SK-N-SH (cell line): ENCODE data around the gene CFAP74. TPM values are rescaled to one million over a fixed set of nuclear protein-coding genes. Genes with fewer than 3 reads are reported as not detected.

Experiments used
- CTCF ChIA-PET: fragments of 300-600, 350-600 bp; formaldehyde crosslinking; extraction: SDS; loops from one replicate; lab custom pipeline; 2021; lab: Yijun Ruan, JAX
- POLR2A ChIA-PET: fragments of 350-600 bp; sonication (Branson Sonifier 250); formaldehyde crosslinking; extraction: SDS; loops from one replicate; lab custom pipeline; 2020; ENCODE audit warnings: antibody characterized with exemption, inconsistent platforms; lab: Yijun Ruan, JAX
- DNase-seq: peaks from one replicate; pipeline ENCODE4 v3.0.0; 2012
- H2AFZ ChIP-seq: fragments of 200-600 bp; sonication (generic); 2 replicates; pipeline ENCODE4 v1.8.1; 2016; ENCODE audit warnings: antibody characterized with exemption, mild to moderate bottlenecking, low read depth
- H3F3A ChIP-seq: fragments of 200-600 bp; sonication (generic); replicated peaks from 2 replicates; pipeline ENCODE3; 2016; ENCODE audit warnings: antibody characterized with exemption, mild to moderate bottlenecking; ENCODE audit not compliant: insufficient read depth
- H3K27ac ChIP-seq, 2 experiments: fragments of 200-500 bp in 1 of 2; fragments of 200-600 bp in 1 of 2; sonication (Bioruptor generic) in 1 of 2; sonication (generic), shearing (Covaris generic) in 1 of 2; 2 replicates each; pipeline versions ENCODE4 v1.5.1 to v1.6.1; 2014 to 2016; ENCODE audit warnings: low read depth in 2 of 2, inconsistent platforms in 1 of 2, low read length in 1 of 2, mild to moderate bottlenecking in 1 of 2, mixed read lengths in 1 of 2
- H3K27me3 ChIP-seq: fragments of 200-600 bp; sonication (generic), shearing (Covaris generic); 2 replicates; pipeline ENCODE4 v1.6.1; 2016; ENCODE audit warnings: mixed run types; ENCODE audit not compliant: insufficient read depth
- H3K36me3 ChIP-seq, 2 experiments: fragments of 200-500 bp in 1 of 2; fragments of 200-600 bp in 1 of 2; sonication (Bioruptor generic) in 1 of 2; sonication (generic) in 1 of 2; replicated peaks in 1 of 2; 2 replicates each; pipeline versions ENCODE3 to v1.5.1; 2014 to 2016; ENCODE audit warnings: low read length in 1 of 2, mild to moderate bottlenecking in 1 of 2; ENCODE audit not compliant: insufficient read depth in 2 of 2, control insufficient read depth in 1 of 2
- H3K4me1 ChIP-seq, 2 experiments: fragments of 200-500 bp in 1 of 2; fragments of 200-600 bp in 1 of 2; sonication (Bioruptor generic) in 1 of 2; sonication (generic), shearing (Covaris generic) in 1 of 2; 2 replicates each; pipeline versions ENCODE4 v1.5.1 to v1.6.1; 2014 to 2016; ENCODE audit warnings: low read depth in 1 of 2, low read length in 1 of 2, mixed run types in 1 of 2; ENCODE audit not compliant: insufficient read depth in 2 of 2, control insufficient read depth in 1 of 2
- H3K4me2 ChIP-seq: fragments of 200-600 bp; sonication (generic), shearing (Covaris generic); 2 replicates; pipeline ENCODE4 v1.6.1; 2017; ENCODE audit warnings: mixed run types
- H3K4me3 ChIP-seq, 2 experiments: fragments of 200-500 bp in 1 of 2; fragments of 200-600 bp in 1 of 2; sonication (Bioruptor generic) in 1 of 2; sonication (generic), shearing (Covaris generic) in 1 of 2; 2 replicates each; pipeline versions ENCODE4 v1.5.1 to v1.8.1; 2014 to 2016; ENCODE audit warnings: low read depth in 2 of 2, inconsistent platforms in 1 of 2, low read length in 1 of 2, mild to moderate bottlenecking in 1 of 2, mixed read lengths in 1 of 2, moderate library complexity in 1 of 2
- H3K79me2 ChIP-seq: fragments of 200-600 bp; sonication (generic); 2 replicates; pipeline ENCODE4 v1.8.1; 2017; ENCODE audit warnings: mild to moderate bottlenecking; ENCODE audit not compliant: insufficient read depth
- H3K9ac ChIP-seq: fragments of 200-600 bp; sonication (generic); 2 replicates; pipeline ENCODE4 v1.6.1; 2017; ENCODE audit warnings: mixed run types
- H3K9me2 ChIP-seq: fragments of 200-600 bp; sonication (generic); 2 replicates; pipeline ENCODE4 v1.6.1; 2017; ENCODE audit warnings: mixed run types
- H3K9me3 ChIP-seq: fragments of 200-600 bp; sonication (generic); 2 replicates; pipeline ENCODE4 v1.6.1; 2017; ENCODE audit warnings: mixed run types, mild to moderate bottlenecking, moderate library complexity
- H4K20me1 ChIP-seq: fragments of 200-600 bp; sonication (generic); 2 replicates; pipeline ENCODE4 v1.6.1; 2017; ENCODE audit warnings: mild to moderate bottlenecking, mixed run types; ENCODE audit not compliant: insufficient read depth
- MAX ChIP-seq: IDR thresholded peaks from 2 replicates; pipeline ENCODE4 v1.4.0; 2012; ENCODE audit warnings: low read depth
- NFIC ChIP-seq: IDR thresholded peaks from 2 replicates; pipeline ENCODE4 v1.4.0; 2012; ENCODE audit warnings: borderline replicate concordance
- RAD21 ChIP-seq: IDR thresholded peaks from 2 replicates; pipeline ENCODE4 v1.6.1; 2012; ENCODE audit warnings: mild to moderate bottlenecking, low read length
- RCOR1 ChIP-seq: fragments of 150-350 bp; IDR thresholded peaks from 2 replicates; pipeline ENCODE4 v1.6.1; 2017; ENCODE audit warnings: antibody characterized with exemption, low read length
- REST ChIP-seq: IDR thresholded peaks from 2 replicates; pipeline ENCODE4 v1.6.1; 2012; ENCODE audit warnings: mild to moderate bottlenecking, low read depth, low read length, moderate library complexity
- RFX5 ChIP-seq: IDR thresholded peaks from 2 replicates; pipeline ENCODE4 v1.6.1; 2012; ENCODE audit warnings: mild to moderate bottlenecking, improper control_type of control experiment, low read length
- SMC3 ChIP-seq: IDR thresholded peaks from 2 replicates; pipeline ENCODE4 v1.6.1; 2012; ENCODE audit warnings: low read depth, low read length, improper control_type of control experiment
- WGBS: methylation state at CpG from one replicate; pipeline ENCODE4 v1.1.6; 2017; ENCODE audit warnings: low lambda C conversion rate; 5-methylcytosine and 5-hydroxymethylcytosine counted together
- polyA plus RNA-seq, 3 experiments: library from polyadenylated mRNA; depleted of rRNA; stranded (reverse); fragments of >200 nt; gene quantifications; 2 replicates each; pipeline ENCODE4 v1.2.3, GENCODE V29; 2012
- TF ChIP-seq, protein P1 (sequence below): fragments of 200-600 bp; sonication (generic); IDR thresholded peaks from 2 replicates; pipeline ENCODE4 v1.6.1; 2017; ENCODE audit warnings: antibody characterized with exemption, mild to moderate bottlenecking, moderate library complexity
- TF ChIP-seq, protein P2 (sequence below): IDR thresholded peaks from 2 replicates; pipeline ENCODE4; 2012

CFAP74 gene
- polyA plus RNA-seq, 1 of the 3 experiments (the other 2 are of a cell fraction): not detected

GRCh38 chr1:1881727-1882126, 121.9 kb downstream of the CFAP74 start:
- Histone ChIP-seq H3K79me2 (peaks cover 100% of the 10 kb centered on the region), H3K4me2 (no peak overlapping the region), H3K36me3 (peaks cover 3 to 10% of the 10 kb centered on the region in 2 experiments), H3K9ac (no peak overlapping the region), H3K9me2 (no peaks in the 10 kb centered on the region), H2AFZ (no peak overlapping the region), H3K27me3 (no peaks in the 10 kb centered on the region), H4K20me1 (peaks cover 100% of the 10 kb centered on the region), H3K27ac (no peak overlapping the region), H3K4me1 (peaks cover 0 to 18% of the 10 kb centered on the region in 2 experiments; a peak in 2 of 4 replicates), H3F3A (peaks cover 10% of the 10 kb centered on the region), H3K9me3 (no peaks in the 10 kb centered on the region), H3K4me3 (no peak overlapping the region)
- POLR2A ChIA-PET: no interaction called here
- no peak for DNase-seq
- 95% methylated on average over 4 of the region's 6 CpGs for WGBS
- TF ChIP-seq RAD21 (no peak), RCOR1 (no peak), MAX (no peak), REST (no peak), SMC3 (no peak), RFX5 (no peak), NFIC (no peak)
- TF ChIP-seq, protein P1, sequence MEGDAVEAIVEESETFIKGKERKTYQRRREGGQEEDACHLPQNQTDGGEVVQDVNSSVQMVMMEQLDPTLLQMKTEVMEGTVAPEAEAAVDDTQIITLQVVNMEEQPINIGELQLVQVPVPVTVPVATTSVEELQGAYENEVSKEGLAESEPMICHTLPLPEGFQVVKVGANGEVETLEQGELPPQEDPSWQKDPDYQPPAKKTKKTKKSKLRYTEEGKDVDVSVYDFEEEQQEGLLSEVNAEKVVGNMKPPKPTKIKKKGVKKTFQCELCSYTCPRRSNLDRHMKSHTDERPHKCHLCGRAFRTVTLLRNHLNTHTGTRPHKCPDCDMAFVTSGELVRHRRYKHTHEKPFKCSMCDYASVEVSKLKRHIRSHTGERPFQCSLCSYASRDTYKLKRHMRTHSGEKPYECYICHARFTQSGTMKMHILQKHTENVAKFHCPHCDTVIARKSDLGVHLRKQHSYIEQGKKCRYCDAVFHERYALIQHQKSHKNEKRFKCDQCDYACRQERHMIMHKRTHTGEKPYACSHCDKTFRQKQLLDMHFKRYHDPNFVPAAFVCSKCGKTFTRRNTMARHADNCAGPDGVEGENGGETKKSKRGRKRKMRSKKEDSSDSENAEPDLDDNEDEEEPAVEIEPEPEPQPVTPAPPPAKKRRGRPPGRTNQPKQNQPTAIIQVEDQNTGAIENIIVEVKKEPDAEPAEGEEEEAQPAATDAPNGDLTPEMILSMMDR: no peak
- TF ChIP-seq, protein P2, sequence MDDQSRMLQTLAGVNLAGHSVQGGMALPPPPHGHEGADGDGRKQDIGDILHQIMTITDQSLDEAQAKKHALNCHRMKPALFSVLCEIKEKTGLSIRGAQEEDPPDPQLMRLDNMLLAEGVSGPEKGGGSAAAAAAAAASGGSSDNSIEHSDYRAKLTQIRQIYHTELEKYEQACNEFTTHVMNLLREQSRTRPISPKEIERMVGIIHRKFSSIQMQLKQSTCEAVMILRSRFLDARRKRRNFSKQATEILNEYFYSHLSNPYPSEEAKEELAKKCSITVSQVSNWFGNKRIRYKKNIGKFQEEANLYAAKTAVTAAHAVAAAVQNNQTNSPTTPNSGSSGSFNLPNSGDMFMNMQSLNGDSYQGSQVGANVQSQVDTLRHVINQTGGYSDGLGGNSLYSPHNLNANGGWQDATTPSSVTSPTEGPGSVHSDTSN: no peak
- CTCF ChIA-PET: interaction anchor here (2.2 to 4.6 kb wide), 3 partner anchors 9 to 27 kb away, joined by 7 to 15 read pairs (median 8); no protein-coding TSS in a partner anchor
